G401 (cell line): ENCODE results near the gene PRPSAP1. TPM values are rescaled to one million over a fixed set of nuclear protein-coding genes. Genes with fewer than 3 reads are reported as not detected.
"Not testable (repeated sequence)": the region's sequence is repeated elsewhere in the genome, so short reads cannot be mapped to it uniquely, and the experiment has no call there.

Source experiments
- DNase-seq: peaks from one replicate; pipeline ENCODE4 v3.0.0-alpha.2; 2015; ENCODE audit warnings: low spot score
- in situ Hi-C: cut with HindIII; loops from 2 replicates; pipeline ENCODE4 v1.10.0; 2016; ENCODE audit warnings: low sequenced_read_pairs, mixed read lengths
- total RNA-seq: library from RNA; depleted of rRNA; stranded (reverse); fragments of >200 nt; shearing (Covaris generic); gene quantifications from 2 replicates; pipeline ENCODE4 v1.2.3, GENCODE V29; 2014

PRPSAP1 gene
- total RNA-seq, 1 experiment from 2014 or later, result 28.0 TPM

- in situ Hi-C loops, result no loop called here
- no peak for DNase-seq
These were observed 81.8 kb downstream of the PRPSAP1 start for GRCh38 chr17:76271669-76272540.

- in situ Hi-C loops, result no loop called here
- no peak for DNase-seq
These were observed 82.7 kb downstream of the PRPSAP1 start for GRCh38 chr17:76270770-76271668.

GRCh38 chr17:76270127-76270592 lies 83.6 kb downstream of the PRPSAP1 start:
- in situ Hi-C loops, result no loop called here
- DNase-seq, result no peak

DNA sequence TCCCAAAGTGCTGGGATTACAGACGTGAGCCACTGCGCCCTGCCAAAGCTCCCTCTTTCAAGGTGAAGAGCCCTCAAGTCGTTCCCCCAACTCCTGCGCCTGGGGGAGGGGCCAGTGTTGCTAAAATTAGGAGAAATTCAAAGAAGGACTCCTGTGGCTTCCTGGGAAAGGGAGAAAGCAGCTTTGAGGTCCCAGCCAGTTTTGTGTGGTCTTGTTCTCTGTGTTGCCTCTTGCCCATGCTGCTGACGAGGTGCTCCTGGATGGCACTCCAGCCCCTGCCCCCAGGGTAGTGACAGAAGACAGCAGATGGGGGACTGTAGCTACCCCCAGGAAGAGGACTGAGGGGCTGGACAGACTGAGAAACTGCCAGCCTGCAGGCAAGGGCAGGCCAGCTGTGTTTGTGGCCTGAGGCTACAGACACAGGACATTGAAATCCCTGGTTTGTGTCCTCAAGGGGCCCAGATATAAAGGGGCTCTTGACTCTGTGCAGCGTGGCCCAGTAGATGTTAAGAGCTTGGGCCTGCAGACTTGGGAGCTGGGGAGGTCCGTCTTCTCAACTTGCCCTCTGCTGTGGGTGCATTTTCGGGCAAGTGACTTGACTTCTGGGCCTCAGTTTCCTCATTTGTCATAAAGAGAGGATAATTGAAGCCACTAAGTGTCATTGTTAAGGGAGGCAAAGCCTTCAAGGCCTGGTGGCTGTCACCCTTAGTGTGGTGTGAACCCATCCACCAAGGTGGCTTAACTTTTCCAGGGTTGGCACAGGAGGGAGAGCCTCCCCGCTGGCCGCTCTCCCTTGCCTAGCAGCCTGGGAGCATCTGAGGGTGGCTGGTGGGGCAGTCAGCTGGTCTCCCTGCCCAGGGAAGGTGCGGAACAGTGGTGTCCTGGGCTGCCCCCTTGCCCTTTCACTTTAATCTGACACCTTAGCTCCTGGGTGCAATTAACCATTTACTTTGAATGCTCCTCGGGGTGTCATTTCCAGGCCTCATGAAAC lies 84.4 kb downstream of the PRPSAP1 start:
- in situ Hi-C loops, result no loop called here
- DNase-seq, result no peak

GRCh38 chr17:76268015-76268749 lies 85.5 kb downstream of the PRPSAP1 start:
- peak; percentile 42 for DNase-seq
- in situ Hi-C loops, result no loop called here

GRCh38 chr17:76267581-76268001 lies 86.1 kb downstream of the PRPSAP1 start:
- in situ Hi-C loops, DNase-seq: not testable (repeated sequence)

DNA sequence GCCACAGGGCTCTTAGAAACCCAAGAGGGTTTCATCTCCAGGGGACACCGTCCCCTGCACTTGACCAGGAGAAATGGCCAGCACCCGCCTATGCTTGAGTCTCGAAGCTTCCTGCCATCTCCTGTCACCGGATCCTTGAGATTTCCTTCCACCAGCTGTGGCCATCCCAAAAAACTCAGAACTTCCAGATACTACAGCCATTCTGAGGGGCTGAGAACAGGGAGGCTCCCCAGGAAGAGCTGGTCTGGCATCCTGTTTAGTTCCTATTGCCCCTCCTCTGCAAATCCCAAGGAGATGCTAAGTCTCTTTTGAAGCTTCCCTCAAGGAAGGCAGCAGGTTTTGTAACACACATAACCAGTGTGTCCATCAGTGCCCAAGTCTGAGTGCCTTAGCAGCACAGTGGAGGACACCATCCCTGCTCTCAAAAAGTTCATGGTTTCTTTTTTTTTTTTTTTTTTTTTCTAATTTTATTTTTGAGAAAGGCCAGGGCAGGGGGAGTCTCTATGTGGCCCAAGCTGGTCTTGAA lies 86.6 kb downstream of the PRPSAP1 start:
- DNase-seq, result no peak

GRCh38 chr17:76266244-76266938 lies 87.3 kb downstream of the PRPSAP1 start:
- in situ Hi-C loops, result no loop called here
- no peak for DNase-seq

More for the DNA sequence above, 86.6 kb downstream of the PRPSAP1 start:
- in situ Hi-C loops, result no loop called here

GRCh38 chr17:76265624-76266243 lies 88.0 kb downstream of the PRPSAP1 start:
- in situ Hi-C loops, result no loop called here
- DNase-seq, result peak; percentile 36

DNA sequence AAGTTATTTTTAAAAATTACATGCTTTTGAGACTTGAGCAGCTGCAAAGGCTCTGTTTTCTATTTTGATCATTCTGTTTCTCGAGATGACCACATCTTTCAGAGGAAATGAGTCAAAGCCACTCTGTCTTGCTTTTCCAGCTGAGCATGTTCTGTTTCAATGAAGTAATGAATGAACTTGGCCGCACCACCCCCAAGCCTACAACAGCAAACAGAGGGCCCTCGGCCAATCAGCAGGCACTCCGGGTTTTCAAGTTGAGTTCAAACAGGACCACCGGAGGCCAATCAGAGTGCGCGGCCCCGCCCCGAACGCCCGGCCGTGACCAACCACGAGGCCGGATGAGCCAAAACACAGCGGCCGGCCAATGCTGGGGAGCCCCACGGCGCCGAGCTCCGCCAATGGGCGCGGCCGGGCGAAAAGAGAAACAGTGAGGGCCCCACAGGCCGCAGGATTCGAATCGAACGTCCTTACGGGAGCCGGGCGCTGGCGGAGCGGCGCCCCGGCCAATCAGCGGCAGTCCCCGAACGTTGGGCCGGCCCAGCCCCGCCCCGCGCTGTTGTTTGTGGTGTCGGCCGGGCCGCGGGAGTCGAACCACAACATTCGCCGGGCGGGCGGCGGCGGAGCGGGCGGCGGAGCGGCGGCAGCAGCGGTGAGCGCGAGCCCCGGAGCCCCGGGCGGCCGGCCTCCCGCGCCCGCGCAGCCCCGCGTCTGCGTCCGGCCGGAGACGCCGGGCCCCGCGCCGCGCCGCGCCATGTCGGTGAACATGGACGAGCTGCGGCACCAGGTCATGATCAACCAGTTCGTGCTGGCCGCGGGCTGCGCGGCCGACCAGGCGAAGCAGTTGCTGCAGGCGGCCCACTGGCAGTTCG lies 88.7 kb downstream of the PRPSAP1 start, which contains the start of gene UBALD2:
UBALD2 (plus strand) TSS at position 594 of the 869 bp plus-strand sequence; CDS start at position 752, 158 bp downstream.
- in situ Hi-C loops, result no loop called here

GRCh38 chr17:76264425-76264754 lies 89.3 kb downstream of the PRPSAP1 start:
- DNase-seq, result no peak
- in situ Hi-C loops, result no loop called here

More for the DNA sequence above, 88.7 kb downstream of the PRPSAP1 start, which contains the start of gene UBALD2:
- DNase-seq, result peak; percentile 99

DNA sequence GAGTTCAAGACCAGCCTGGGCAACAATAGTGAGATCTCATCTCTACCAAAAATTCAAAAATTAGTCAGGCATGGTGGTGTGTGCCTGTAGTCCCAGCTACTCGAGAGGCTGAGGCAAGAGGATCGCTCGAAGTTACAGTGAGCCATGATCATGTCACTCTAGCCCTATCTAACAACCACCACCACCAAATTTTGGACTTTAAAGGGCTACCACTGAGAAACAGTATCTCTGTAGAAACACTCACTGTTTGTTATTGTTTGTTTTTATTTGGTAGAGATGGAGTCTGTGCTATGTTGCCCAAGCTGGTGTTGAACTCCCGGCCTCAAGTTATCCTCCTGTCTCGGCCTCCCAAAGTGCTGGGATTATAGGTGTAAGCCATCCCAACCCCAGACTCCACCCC lies 89.8 kb downstream of the PRPSAP1 start:
- in situ Hi-C loops, result no loop called here
- no peak for DNase-seq

GRCh38 chr17:76262732-76263344 lies 90.9 kb downstream of the PRPSAP1 start:
- DNase-seq, result no peak
- in situ Hi-C loops, result no loop called here

GRCh38 chr17:76261421-76262215 lies 92.1 kb downstream of the PRPSAP1 start:
- in situ Hi-C loops, result no loop called here
- DNase-seq, result no peak

DNA sequence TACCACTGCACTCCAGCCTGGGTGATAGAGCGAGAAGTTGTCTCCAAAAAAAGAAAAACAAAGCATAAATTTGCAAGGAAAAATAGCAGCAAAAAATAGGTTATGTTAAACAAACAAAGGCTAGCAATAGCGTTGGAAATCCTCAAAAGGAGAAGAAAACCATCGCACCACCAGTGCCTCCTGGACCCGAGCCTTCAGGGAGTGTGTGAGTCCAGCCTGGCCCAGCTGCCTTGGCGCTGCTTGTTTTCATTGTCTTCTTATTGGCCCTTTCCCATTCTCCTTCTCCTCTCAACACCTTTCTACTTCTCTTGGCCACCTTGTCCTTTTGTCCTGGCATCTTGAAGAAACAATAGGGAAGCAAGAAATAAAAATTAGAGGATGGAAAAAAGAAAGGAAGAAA lies 93.0 kb downstream of the PRPSAP1 start:
- in situ Hi-C loops, result no loop called here
- DNase-seq, result no peak
